ENCODE measurements around the gene GRK5. TPM values are rescaled to one million over a fixed set of nuclear protein-coding genes. Genes with fewer than 3 reads are reported as not detected.
A peak's percentile ranks its signal among the peaks of the same experiment; 100 is the strongest.
"Not testable (repeated sequence)": the region's sequence is repeated elsewhere in the genome, so short reads cannot be mapped to it uniquely, and the experiment has no call there.

Gene GRK5
- total and polyA plus RNA-seq, 2 experiments from 2014 or later, result 5.2 to 13.7 TPM

DNA sequence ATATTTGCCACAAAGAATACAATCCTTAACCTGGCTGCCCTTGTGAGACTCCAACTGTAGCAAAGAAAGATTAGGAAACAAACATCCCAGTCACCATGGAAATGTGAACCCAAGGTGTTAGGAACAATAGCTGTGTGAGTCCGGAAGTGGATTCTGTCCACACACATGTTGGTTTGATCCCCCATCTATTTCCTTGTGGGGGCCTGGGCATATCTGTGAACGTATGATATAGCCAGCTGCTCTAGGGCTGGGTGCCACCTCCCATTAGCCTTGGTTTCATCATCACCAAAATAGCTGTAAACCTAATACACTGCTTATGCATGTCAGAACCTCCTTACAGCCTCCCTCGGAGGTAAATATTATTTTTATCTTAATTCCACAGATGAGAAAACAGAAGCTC lies 26.4 kb downstream of the GRK5 start:
- H3K36me3 ChIP-seq (ENCODE audit: low read depth), result no peaks in the 10 kb centered on the region
- DNase-seq, result no peak
- H3K27me3 ChIP-seq (replicated peaks; ENCODE audit: insufficient read depth), result no peaks in the 10 kb centered on the region
- TF ChIP-seq EZH2phosphoT487 (IDR thresholded peaks at IDR 0.05; ENCODE audit: insufficient read depth, low read depth), result no peak
- TF ChIP-seq EZH2 (IDR thresholded peaks at IDR 0.05; ENCODE audit: insufficient read depth, poor library complexity, severe bottlenecking), result no peak
- peaks cover 4% of the 10 kb centered on the region; the same call in 1 of the 2 replicates for H3F3A ChIP-seq (ENCODE audit: insufficient read depth)
- WGBS, 2 experiments (ENCODE audit: low coverage in 1 of 2, low lambda C conversion rate in 2 of 2, missing lambda C conversion rate in 2 of 2), result 58 to 67% methylated on average over 3 of the region's 3 CpGs
- no peak overlapping the region for H3K27ac ChIP-seq
- in situ Hi-C loops (cut with MboI), result no loop called here
- H4K20me1 ChIP-seq (ENCODE audit: insufficient read depth), result no peaks in the 10 kb centered on the region; the same call in 1 of the 2 replicates
- H3K9me2 ChIP-seq (ENCODE audit: insufficient read depth), result no peaks in the 10 kb centered on the region
- H3K4me1 ChIP-seq (ENCODE audit: insufficient read depth), result no peaks in the 10 kb centered on the region
- H3K9me3 ChIP-seq (ENCODE audit: low read depth), result no peaks in the 10 kb centered on the region
- H3K4me2 ChIP-seq (ENCODE audit: unreplicated experiment), result no peak overlapping the region
- no peak overlapping the region for H2AFZ ChIP-seq
- no peak overlapping the region for H3K9ac ChIP-seq
- peaks cover 94% of the 10 kb centered on the region for H3K79me2 ChIP-seq (ENCODE audit: insufficient read depth)
- H3K4me3 ChIP-seq, result no peak overlapping the region

DNA sequence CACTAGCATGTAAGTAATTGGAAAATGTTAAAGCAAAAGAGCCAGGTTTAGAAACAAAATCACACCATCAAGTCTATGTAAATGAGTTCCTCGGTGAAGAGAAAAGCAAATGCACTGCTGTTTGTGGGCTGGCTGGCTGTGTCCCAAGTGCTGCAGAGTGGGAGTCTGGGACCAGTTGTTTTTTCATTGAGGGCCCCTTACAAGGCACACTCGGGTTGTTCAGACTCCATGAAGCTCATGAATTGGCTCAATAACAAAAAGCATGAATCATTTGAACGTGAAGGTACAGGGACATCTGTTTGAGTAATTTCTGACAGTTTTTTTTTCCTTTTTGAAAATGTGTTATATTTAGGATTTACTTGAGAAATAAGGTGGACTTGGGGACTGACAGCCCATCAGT lies 28.0 kb downstream of the GRK5 start:
- Histone ChIP-seq H3K27me3 (replicated peaks; ENCODE audit: insufficient read depth) (no peaks in the 10 kb centered on the region), H3K9ac (no peak overlapping the region), H3K4me1 (ENCODE audit: insufficient read depth) (no peaks in the 10 kb centered on the region), H3K9me2 (ENCODE audit: insufficient read depth) (no peaks in the 10 kb centered on the region), H3K4me2 (ENCODE audit: unreplicated experiment) (no peak overlapping the region), H2AFZ (no peak overlapping the region), H3F3A (ENCODE audit: insufficient read depth) (peaks cover 4% of the 10 kb centered on the region; the same call in 1 of the 2 replicates), H3K4me3 (no peak overlapping the region), H3K27ac (no peak overlapping the region), H3K9me3 (ENCODE audit: low read depth) (no peaks in the 10 kb centered on the region), H3K36me3 (ENCODE audit: low read depth) (no peaks in the 10 kb centered on the region), H4K20me1 (ENCODE audit: insufficient read depth) (no peaks in the 10 kb centered on the region; the same call in 1 of the 2 replicates), H3K79me2 (ENCODE audit: insufficient read depth) (peaks cover 94% of the 10 kb centered on the region)
- DNase-seq, result peak; percentile 19
- TF ChIP-seq EZH2phosphoT487 (IDR thresholded peaks at IDR 0.05; ENCODE audit: insufficient read depth, low read depth) (no peak), EZH2 (IDR thresholded peaks at IDR 0.05; ENCODE audit: insufficient read depth, poor library complexity, severe bottlenecking) (no peak)
- 31 to 38% methylated on average over 3 of the region's 3 CpGs for WGBS, 2 experiments (ENCODE audit: low coverage in 1 of 2, low lambda C conversion rate in 2 of 2, missing lambda C conversion rate in 2 of 2)
- in situ Hi-C loops (cut with MboI), result no loop called here

DNA sequence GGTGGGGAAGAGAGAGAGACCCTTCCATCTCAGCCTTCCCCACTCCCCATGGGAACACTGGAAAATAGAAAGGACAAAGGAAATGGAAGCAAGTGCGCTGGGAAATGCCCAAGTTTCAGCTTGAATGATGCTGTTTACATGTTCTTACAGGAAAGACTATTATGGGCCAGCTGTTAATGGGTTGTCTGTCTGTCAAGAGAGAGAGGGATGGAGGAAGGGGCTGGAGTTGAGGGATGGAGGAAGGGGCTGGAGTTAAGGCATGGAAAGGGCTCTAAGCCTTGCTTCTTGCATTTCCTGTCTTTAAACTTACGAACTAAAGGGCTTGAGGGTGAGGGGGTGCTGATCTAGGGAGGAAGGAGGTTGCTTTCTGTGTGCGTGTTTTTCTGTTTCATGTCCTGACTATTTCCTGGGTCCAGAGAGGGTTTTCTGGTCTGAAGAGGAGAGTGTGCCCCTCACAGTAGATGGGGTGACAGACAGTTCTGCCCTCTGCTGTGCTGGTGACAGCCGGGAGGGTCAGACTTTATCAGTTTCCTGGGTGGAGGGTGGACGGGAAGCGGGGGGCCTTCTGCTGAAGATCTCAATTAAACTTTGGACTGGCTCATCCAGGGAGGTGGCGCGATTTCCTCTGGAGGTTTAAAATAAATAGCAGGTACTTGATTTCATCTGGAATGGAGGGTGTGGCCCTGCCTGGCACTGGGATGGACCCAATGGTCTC lies 30.5 kb downstream of the GRK5 start:
- WGBS, 2 experiments (ENCODE audit: low coverage in 1 of 2, low lambda C conversion rate in 2 of 2, missing lambda C conversion rate in 2 of 2), result 95 to 96% methylated on average over 8 of the region's 8 CpGs
- Histone ChIP-seq H3K4me2 (ENCODE audit: unreplicated experiment) (no peak overlapping the region), H2AFZ (no peak overlapping the region), H3K4me3 (no peak overlapping the region), H3K27ac (no peak overlapping the region), H3K79me2 (ENCODE audit: insufficient read depth) (peaks cover 97% of the 10 kb centered on the region), H3K9me3 (ENCODE audit: low read depth) (no peaks in the 10 kb centered on the region), H3F3A (ENCODE audit: insufficient read depth) (peaks cover 4% of the 10 kb centered on the region; the same call in 1 of the 2 replicates), H3K9me2 (ENCODE audit: insufficient read depth) (no peaks in the 10 kb centered on the region), H3K36me3 (ENCODE audit: low read depth) (no peaks in the 10 kb centered on the region), H4K20me1 (ENCODE audit: insufficient read depth) (no peaks in the 10 kb centered on the region; the same call in 1 of the 2 replicates), H3K27me3 (replicated peaks; ENCODE audit: insufficient read depth) (no peaks in the 10 kb centered on the region), H3K9ac (no peak overlapping the region), H3K4me1 (ENCODE audit: insufficient read depth) (no peaks in the 10 kb centered on the region)
- no peak for TF ChIP-seq EZH2phosphoT487 (IDR thresholded peaks at IDR 0.05; ENCODE audit: insufficient read depth, low read depth)
- TF ChIP-seq EZH2 (IDR thresholded peaks at IDR 0.05; ENCODE audit: insufficient read depth, poor library complexity, severe bottlenecking), result no peak
- DNase-seq, result no peak
- in situ Hi-C loops (cut with MboI), result no loop called here

GRCh38 chr10:119238577-119238976 lies 31.2 kb downstream of the GRK5 start:
- Histone ChIP-seq H3K4me1 (ENCODE audit: insufficient read depth) (no peaks in the 10 kb centered on the region), H3K79me2 (ENCODE audit: insufficient read depth) (peaks cover 97% of the 10 kb centered on the region), H3K4me3 (no peak overlapping the region), H3K9me3 (ENCODE audit: low read depth) (no peaks in the 10 kb centered on the region), H3K27ac (no peak overlapping the region), H3K36me3 (ENCODE audit: low read depth) (no peaks in the 10 kb centered on the region), H2AFZ (no peak overlapping the region), H3K4me2 (ENCODE audit: unreplicated experiment) (no peak overlapping the region), H3F3A (ENCODE audit: insufficient read depth) (peaks cover 4% of the 10 kb centered on the region; the same call in 1 of the 2 replicates), H3K27me3 (replicated peaks; ENCODE audit: insufficient read depth) (no peaks in the 10 kb centered on the region), H4K20me1 (ENCODE audit: insufficient read depth) (no peaks in the 10 kb centered on the region; the same call in 1 of the 2 replicates), H3K9ac (no peak overlapping the region), H3K9me2 (ENCODE audit: insufficient read depth) (no peaks in the 10 kb centered on the region)
- in situ Hi-C loops (cut with MboI), result no loop called here
- TF ChIP-seq EZH2 (IDR thresholded peaks at IDR 0.05; ENCODE audit: insufficient read depth, poor library complexity, severe bottlenecking) (no peak), EZH2phosphoT487 (IDR thresholded peaks at IDR 0.05; ENCODE audit: insufficient read depth, low read depth) (no peak)
- 74 to 75% methylated on average over 8 of the region's 8 CpGs for WGBS, 2 experiments (ENCODE audit: low coverage in 1 of 2, low lambda C conversion rate in 2 of 2, missing lambda C conversion rate in 2 of 2)
- DNase-seq, result no peak

DNA sequence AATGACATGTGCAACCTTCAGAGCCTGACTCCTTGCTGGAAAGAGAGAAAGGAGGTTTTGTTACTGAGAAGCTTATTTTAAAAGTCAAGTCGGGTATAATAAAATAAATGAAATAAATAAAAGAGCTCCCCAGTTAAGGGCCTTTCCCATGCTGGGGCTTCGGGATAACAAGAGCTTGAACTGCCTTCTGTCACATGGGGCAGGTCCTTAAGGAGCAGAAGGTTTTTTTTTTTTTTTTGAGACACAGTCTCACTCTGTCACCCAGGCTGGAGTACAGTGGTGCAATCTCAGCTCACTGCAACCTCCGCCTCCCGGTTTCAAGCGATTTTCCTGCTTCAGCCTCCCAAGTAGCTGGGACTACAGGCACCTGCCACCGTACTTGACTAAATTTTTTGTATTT lies 31.6 kb downstream of the GRK5 start:
- DNase-seq; H3K9me3 ChIP-seq (ENCODE audit: low read depth); H3F3A ChIP-seq (ENCODE audit: insufficient read depth); H3K4me2 ChIP-seq (ENCODE audit: unreplicated experiment); H3K27me3 ChIP-seq (replicated peaks; ENCODE audit: insufficient read depth); H3K27ac ChIP-seq; H3K9ac ChIP-seq; H4K20me1 ChIP-seq (ENCODE audit: insufficient read depth); H2AFZ ChIP-seq; H3K4me1 ChIP-seq (ENCODE audit: insufficient read depth); H3K36me3 ChIP-seq (ENCODE audit: low read depth); H3K9me2 ChIP-seq (ENCODE audit: insufficient read depth); H3K4me3 ChIP-seq; in situ Hi-C loops (cut with MboI): not testable (repeated sequence)
- H3K79me2 ChIP-seq (ENCODE audit: insufficient read depth), result peaks cover 97% of the 10 kb centered on the region
- 87 to 89% methylated on average over 5 to 6 of the region's 6 CpGs for WGBS, 2 experiments (ENCODE audit: low coverage in 1 of 2, low lambda C conversion rate in 2 of 2, missing lambda C conversion rate in 2 of 2)

GRCh38 chr10:119239630-119240029 lies 32.3 kb downstream of the GRK5 start:
- H3K9me2 ChIP-seq (ENCODE audit: insufficient read depth); in situ Hi-C loops (cut with MboI); H3K9ac ChIP-seq; H2AFZ ChIP-seq; H3K36me3 ChIP-seq (ENCODE audit: low read depth); H3K4me1 ChIP-seq (ENCODE audit: insufficient read depth); H3F3A ChIP-seq (ENCODE audit: insufficient read depth); DNase-seq; H3K27ac ChIP-seq; H3K27me3 ChIP-seq (replicated peaks; ENCODE audit: insufficient read depth); H3K4me3 ChIP-seq; H3K4me2 ChIP-seq (ENCODE audit: unreplicated experiment); H4K20me1 ChIP-seq (ENCODE audit: insufficient read depth); H3K9me3 ChIP-seq (ENCODE audit: low read depth): not testable (repeated sequence)
- 90 to 100% methylated on average over 2 to 4 of the region's 4 CpGs for WGBS, 2 experiments (ENCODE audit: low coverage in 1 of 2, low lambda C conversion rate in 2 of 2, missing lambda C conversion rate in 2 of 2)
- H3K79me2 ChIP-seq (ENCODE audit: insufficient read depth), result peaks cover 97% of the 10 kb centered on the region
